IPS DF 6.9 (cell line): ENCODE data around the gene TTLL5.
A peak's percentile ranks its signal among the peaks of the same experiment; 100 is the strongest.

Source experiments
- DNase-seq: peaks from one replicate; pipeline ENCODE4 v3.0.0-alpha.2; 2013; ENCODE audit warnings: low read depth, low spot score
- H3K27ac ChIP-seq: one replicate; pipeline ENCODE4 v1.5.1; 2013; ENCODE audit warnings: low read length, control low read depth
- H3K27me3 ChIP-seq: 2 replicates; pipeline ENCODE4 v1.6.1; 2013; ENCODE audit warnings: mild to moderate bottlenecking, low read length; ENCODE audit not compliant: control insufficient read depth, insufficient read depth
- H3K36me3 ChIP-seq: 2 replicates; pipeline ENCODE4 v1.6.1; 2013; ENCODE audit warnings: low read length; ENCODE audit not compliant: control insufficient read depth, insufficient read depth
- H3K4me1 ChIP-seq: 2 replicates; pipeline ENCODE4 v1.6.1; 2013; ENCODE audit warnings: low read length; ENCODE audit not compliant: control insufficient read depth, insufficient read depth
- H3K4me3 ChIP-seq: 2 replicates; pipeline ENCODE4 v1.5.1; 2013; ENCODE audit warnings: mild to moderate bottlenecking, low read length
- H3K9me3 ChIP-seq: 2 replicates; pipeline ENCODE4 v1.6.1; 2013; ENCODE audit warnings: low read length, inconsistent platforms; ENCODE audit not compliant: control insufficient read depth, insufficient read depth
- WGBS: extraction: QIAGEN DNeasy Blood & Tissue Kit; methylation state at CpG from one replicate; pipeline ENCODE4 v1.1.7; 2013; ENCODE audit warnings: mixed read lengths, missing lambda C conversion rate; ENCODE audit not compliant: insufficient read length, insufficient coverage; 5-methylcytosine and 5-hydroxymethylcytosine counted together

TTLL5 gene

GRCh38 chr14:75628816-75629215 lies 32.2 kb upstream of the TTLL5 start:
- peaks cover 6% of the 10 kb centered on the region for H3K4me1 ChIP-seq
- WGBS, result no CpG with 5 or more reads among the region's 3 CpGs
- H3K27ac ChIP-seq, result no peak overlapping the region
- no peaks in the 10 kb centered on the region for H3K36me3 ChIP-seq
- DNase-seq, result no peak
- no peaks in the 10 kb centered on the region for H3K27me3 ChIP-seq
- H3K9me3 ChIP-seq, result no peaks in the 10 kb centered on the region
- H3K4me3 ChIP-seq, result no peak overlapping the region

- no peaks in the 10 kb centered on the region for H3K36me3 ChIP-seq
- DNase-seq, result peak; percentile 73
- H3K27me3 ChIP-seq, result no peaks in the 10 kb centered on the region
- no peak overlapping the region for H3K4me3 ChIP-seq
- peaks cover 6% of the 10 kb centered on the region for H3K4me1 ChIP-seq
- no peaks in the 10 kb centered on the region for H3K9me3 ChIP-seq
- WGBS, result no CpG with 5 or more reads among the region's 6 CpGs
- no peak overlapping the region for H3K27ac ChIP-seq
Measured at GRCh38 chr14:75630695-75631452, 30.2 kb upstream of the TTLL5 start.

- no CpG with 5 or more reads among the region's 5 CpGs for WGBS
- Histone ChIP-seq H3K9me3 (no peaks in the 10 kb centered on the region), H3K27me3 (no peaks in the 10 kb centered on the region), H3K4me1 (peaks cover 6% of the 10 kb centered on the region), H3K4me3 (no peak overlapping the region), H3K36me3 (no peaks in the 10 kb centered on the region), H3K27ac (no peak overlapping the region)
- DNase-seq, result peak; percentile 52
Measured at GRCh38 chr14:75631453-75631831, 29.6 kb upstream of the TTLL5 start.

GRCh38 chr14:75634848-75635247 lies 26.2 kb upstream of the TTLL5 start:
- DNase-seq, result no peak
- H3K9me3 ChIP-seq, result no peaks in the 10 kb centered on the region
- H3K36me3 ChIP-seq, result no peaks in the 10 kb centered on the region
- no peaks in the 10 kb centered on the region for H3K27me3 ChIP-seq
- no peak overlapping the region for H3K27ac ChIP-seq
- peaks cover 6% of the 10 kb centered on the region for H3K4me1 ChIP-seq
- WGBS, result no CpG with 5 or more reads among the region's 5 CpGs
- no peak overlapping the region for H3K4me3 ChIP-seq

- no peaks in the 10 kb centered on the region for H3K27me3 ChIP-seq
- peaks cover 3% of the 10 kb centered on the region for H3K4me1 ChIP-seq
- H3K36me3 ChIP-seq, result no peaks in the 10 kb centered on the region
- DNase-seq, result no peak
- no peak overlapping the region for H3K27ac ChIP-seq
- H3K4me3 ChIP-seq, result no peak overlapping the region
- WGBS, result no CpG with 5 or more reads among the region's 13 CpGs
- no peaks in the 10 kb centered on the region for H3K9me3 ChIP-seq
Measured at GRCh38 chr14:75636100-75636692, 24.9 kb upstream of the TTLL5 start.

- H3K27me3 ChIP-seq, result no peaks in the 10 kb centered on the region
- H3K36me3 ChIP-seq, result no peaks in the 10 kb centered on the region
- no peak overlapping the region for H3K4me3 ChIP-seq
- DNase-seq, result no peak
- no CpG with 5 or more reads among the region's 3 CpGs for WGBS
- H3K4me1 ChIP-seq, result no peaks in the 10 kb centered on the region
- no peaks in the 10 kb centered on the region for H3K9me3 ChIP-seq
- H3K27ac ChIP-seq, result no peak overlapping the region
Measured at GRCh38 chr14:75640876-75641275, 20.2 kb upstream of the TTLL5 start.

GRCh38 chr14:75643985-75644384 lies 17.1 kb upstream of the TTLL5 start:
- Histone ChIP-seq H3K9me3 (no peaks in the 10 kb centered on the region), H3K4me1 (no peaks in the 10 kb centered on the region), H3K27ac (no peak overlapping the region), H3K27me3 (no peaks in the 10 kb centered on the region), H3K36me3 (peaks cover 6% of the 10 kb centered on the region; the same call in 1 of the 2 replicates), H3K4me3 (no peak overlapping the region)
- DNase-seq, result no peak
- no CpG with 5 or more reads among the region's 4 CpGs for WGBS

GRCh38 chr14:75645056-75645455 lies 16.0 kb upstream of the TTLL5 start:
- DNase-seq, result no peak
- Histone ChIP-seq H3K36me3 (peaks cover 12% of the 10 kb centered on the region; the same call in 1 of the 2 replicates), H3K4me1 (no peaks in the 10 kb centered on the region), H3K27me3 (no peaks in the 10 kb centered on the region), H3K27ac (no peak overlapping the region), H3K4me3 (no peak overlapping the region), H3K9me3 (no peaks in the 10 kb centered on the region)

- no CpG with 5 or more reads among the region's 6 CpGs for WGBS
- Histone ChIP-seq H3K4me3 (no peak overlapping the region), H3K4me1 (no peaks in the 10 kb centered on the region), H3K27ac (no peak overlapping the region), H3K36me3 (peaks cover 16% of the 10 kb centered on the region; the same call in 1 of the 2 replicates), H3K9me3 (no peaks in the 10 kb centered on the region), H3K27me3 (no peaks in the 10 kb centered on the region)
- DNase-seq, result no peak
Measured at GRCh38 chr14:75646762-75647161, 14.3 kb upstream of the TTLL5 start.

- WGBS, result no CpG with 5 or more reads among the region's 3 CpGs
- Histone ChIP-seq H3K36me3 (peaks cover 21% of the 10 kb centered on the region; the same call in 1 of the 2 replicates), H3K4me3 (no peak overlapping the region), H3K4me1 (no peaks in the 10 kb centered on the region), H3K9me3 (no peaks in the 10 kb centered on the region), H3K27me3 (no peaks in the 10 kb centered on the region), H3K27ac (no peak overlapping the region)
- DNase-seq, result no peak
Measured at GRCh38 chr14:75647640-75648039, 13.4 kb upstream of the TTLL5 start.
